ENCODE results near the gene SLC15A1.
"Not testable (repeated sequence)": the region's sequence is repeated elsewhere in the genome, so short reads cannot be mapped to it uniquely, and the experiment has no call there.

DNA sequence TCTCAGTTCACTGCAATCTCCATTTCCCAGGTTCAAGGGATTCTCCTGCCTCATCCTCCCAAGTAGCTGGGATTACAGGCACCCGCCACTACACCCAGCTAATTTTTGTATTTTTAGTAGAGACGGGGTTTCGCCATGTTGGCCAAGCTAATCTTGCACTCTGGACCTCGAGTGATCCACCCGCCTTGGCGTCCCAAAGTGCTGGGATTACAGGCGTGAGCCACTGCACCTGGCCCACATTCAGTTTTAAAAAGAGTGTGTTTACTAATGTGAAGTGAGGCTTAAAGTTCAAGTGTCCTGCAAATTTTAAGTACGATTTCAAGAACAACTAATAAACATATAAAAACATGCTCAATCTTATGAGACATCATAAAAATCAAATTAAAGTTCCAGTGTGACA is 114.1 kb downstream of the SLC15A1 start:
- TF ChIP-seq POLR2AphosphoS5 (IDR thresholded peaks at IDR 0.05); CTCF (IDR thresholded peaks at IDR 0.05; ENCODE audit: poor library complexity, severe bottlenecking); REST (IDR thresholded peaks at IDR 0.05; ENCODE audit: borderline replicate concordance); EZH2 (IDR thresholded peaks at IDR 0.05; ENCODE audit: borderline replicate concordance, insufficient read depth, low read length, poor library complexity, severe bottlenecking); RAD21 (conservative IDR thresholded peaks at IDR 0.05); EP300 (conservative IDR thresholded peaks at IDR 0.05; ENCODE audit: poor library complexity, severe bottlenecking); SMC3 (conservative IDR thresholded peaks at IDR 0.05; ENCODE audit: poor library complexity); TAF1 (IDR thresholded peaks at IDR 0.05; ENCODE audit: low read depth); MXI1 (conservative IDR thresholded peaks at IDR 0.05; ENCODE audit: poor library complexity, severe bottlenecking): not testable (repeated sequence)

Data from neural cell (in vitro differentiated cells).